HEK293T (cell line): ENCODE measurements around the gene UCHL3.
"Not testable (repeated sequence)": the region's sequence is repeated elsewhere in the genome, so short reads cannot be mapped to it uniquely, and the experiment has no call there.

Experiments used
- CTCF ChIA-PET: fragments of 350-600 bp; formaldehyde crosslinking; extraction: SDS; loops from one replicate; lab custom pipeline; 2021; ENCODE audit warnings: antibody characterized with exemption, inconsistent platforms; lab: Yijun Ruan, JAX
- POLR2A ChIA-PET: fragments of 350-600 bp; formaldehyde crosslinking; extraction: SDS; loops from one replicate; lab custom pipeline; 2020; ENCODE audit warnings: antibody characterized with exemption, inconsistent platforms; lab: Yijun Ruan, JAX
- DNase-seq: peaks from one replicate; pipeline ENCODE4 v3.0.0; 2012; ENCODE audit warnings: mixed read lengths; ENCODE audit errors: extremely low spot score
- ARNT ChIP-seq: fragments of 450-650 bp; IDR thresholded peaks from 2 replicates; pipeline ENCODE4 v1.6.1; 2017; ENCODE audit warnings: mild to moderate bottlenecking
- BHLHE40 ChIP-seq: fragments of 450-650 bp; IDR thresholded peaks from 2 replicates; pipeline ENCODE4 v1.6.1; 2016; ENCODE audit warnings: mild to moderate bottlenecking, moderate library complexity, borderline replicate concordance
- CTBP1 ChIP-seq: fragments of 450-650 bp; IDR thresholded peaks from 2 replicates; pipeline ENCODE4 v1.6.1; 2016; ENCODE audit warnings: borderline replicate concordance
- ELF4 ChIP-seq: fragments of 450-650 bp; IDR thresholded peaks from 2 replicates; pipeline ENCODE4 v1.6.1; 2017; ENCODE audit warnings: antibody characterized with exemption
- FOXA1 ChIP-seq: fragments of 450-650 bp; IDR thresholded peaks from 2 replicates; pipeline ENCODE4 v1.6.1; 2016; ENCODE audit warnings: mild to moderate bottlenecking
- FOXK2 ChIP-seq: fragments of 450-650 bp; IDR thresholded peaks from 2 replicates; pipeline ENCODE4 v1.6.1; 2016; ENCODE audit warnings: mild to moderate bottlenecking
- FOXM1 ChIP-seq: fragments of 450-650 bp; IDR thresholded peaks from 2 replicates; pipeline ENCODE4 v1.6.1; 2017; ENCODE audit warnings: mild to moderate bottlenecking, borderline replicate concordance
- HDGF ChIP-seq: fragments of 450-650 bp; IDR thresholded peaks from 2 replicates; pipeline ENCODE4 v1.6.1; 2017; ENCODE audit warnings: antibody characterized with exemption, borderline replicate concordance
- L3MBTL2 ChIP-seq: fragments of 450-650 bp; conservative IDR thresholded peaks from 2 replicates; pipeline ENCODE4 v1.6.1; 2016; ENCODE audit warnings: mild to moderate bottlenecking
- LEF1 ChIP-seq: fragments of 450-650 bp; IDR thresholded peaks from 2 replicates; pipeline ENCODE4 v1.6.1; 2017; ENCODE audit warnings: mild to moderate bottlenecking, borderline replicate concordance
- NFRKB ChIP-seq: fragments of 450-650 bp; IDR thresholded peaks from 2 replicates; pipeline ENCODE4 v1.6.1; 2016; ENCODE audit warnings: mild to moderate bottlenecking, moderate library complexity
- SP1 ChIP-seq: fragments of 450-650 bp; IDR thresholded peaks from 2 replicates; pipeline ENCODE4 v1.6.1; 2017
- SUZ12 ChIP-seq: fragments of 450-650 bp; IDR thresholded peaks from 2 replicates; pipeline ENCODE4 v1.6.1; 2016; ENCODE audit warnings: mild to moderate bottlenecking
- TARDBP ChIP-seq: fragments of 450-650 bp; IDR thresholded peaks from 2 replicates; pipeline ENCODE4 v1.6.1; 2016
- ZNF384 ChIP-seq: fragments of 450-650 bp; IDR thresholded peaks from 2 replicates; pipeline ENCODE4 v1.6.1; 2016
- TF ChIP-seq, protein P1 (sequence below): fragments of 450-650 bp; IDR thresholded peaks from 2 replicates; pipeline ENCODE4 v1.6.1; 2016

Gene UCHL3

DNA sequence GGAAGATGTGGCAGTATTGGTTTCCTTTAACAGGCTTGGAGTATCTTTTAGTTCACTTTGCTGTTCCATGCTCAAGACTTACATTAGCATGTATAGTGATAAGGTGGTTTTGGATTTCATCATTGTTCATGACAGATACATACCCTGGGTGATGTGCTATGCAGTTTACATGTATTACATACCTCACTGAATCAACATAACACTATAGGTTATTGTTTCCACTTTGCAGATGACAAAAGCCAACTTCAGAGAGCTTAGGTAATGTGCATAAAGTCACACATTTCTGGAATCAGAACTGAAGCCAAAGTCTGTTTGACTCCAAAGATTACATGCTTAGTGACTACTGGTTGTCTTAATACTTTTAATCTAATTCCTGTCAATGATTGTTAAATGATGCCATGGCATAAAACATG, 19.0 kb upstream of the UCHL3 start:
- no peak for DNase-seq
- POLR2A ChIA-PET = interaction anchor here (1.0 kb wide), 1 partner anchor 11 kb away, joined by 3 read pairs; no protein-coding TSS in a partner anchor
- TF ChIP-seq BHLHE40 (no peak), FOXA1 (no peak), HDGF (no peak)
- CTCF ChIA-PET = interaction anchor here (1.0 kb wide), 1 partner anchor 48 kb away, joined by 3 read pairs; the partner anchor contains the start of gene TBC1D4

DNA sequence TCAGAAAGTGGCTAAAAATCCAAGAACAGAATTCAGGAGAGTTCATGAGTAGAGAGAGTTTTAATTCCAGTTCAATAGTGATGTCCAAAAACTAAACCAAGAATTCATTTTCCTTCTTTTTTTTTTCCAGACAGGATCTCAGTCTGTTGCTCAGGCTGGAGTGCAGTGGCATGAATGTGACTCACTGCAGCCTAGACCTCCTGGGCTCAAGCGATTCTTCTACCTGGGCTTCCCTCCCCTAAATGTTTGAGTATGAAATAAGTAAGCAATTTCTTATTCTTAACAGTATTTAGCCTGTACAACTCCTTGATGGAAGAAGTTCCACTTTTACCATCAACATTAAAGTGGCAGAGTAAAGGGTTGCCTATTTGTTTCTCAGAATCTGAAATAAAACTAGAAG, 15.7 kb upstream of the UCHL3 start:
- TF ChIP-seq FOXA1 = no peak
- TF ChIP-seq NFRKB = no peak
- TF ChIP-seq TARDBP = no peak
- no peak for TF ChIP-seq FOXK2
- no peak for TF ChIP-seq L3MBTL2
- no peak for TF ChIP-seq LEF1
- TF ChIP-seq SP1 = no peak
- TF ChIP-seq HDGF = no peak
- TF ChIP-seq BHLHE40 = no peak
- no peak for TF ChIP-seq ARNT
- TF ChIP-seq ELF4 = no peak
- TF ChIP-seq CTBP1 = no peak
- no peak for TF ChIP-seq FOXM1
- no peak for TF ChIP-seq SUZ12
- TF ChIP-seq, protein P1, sequence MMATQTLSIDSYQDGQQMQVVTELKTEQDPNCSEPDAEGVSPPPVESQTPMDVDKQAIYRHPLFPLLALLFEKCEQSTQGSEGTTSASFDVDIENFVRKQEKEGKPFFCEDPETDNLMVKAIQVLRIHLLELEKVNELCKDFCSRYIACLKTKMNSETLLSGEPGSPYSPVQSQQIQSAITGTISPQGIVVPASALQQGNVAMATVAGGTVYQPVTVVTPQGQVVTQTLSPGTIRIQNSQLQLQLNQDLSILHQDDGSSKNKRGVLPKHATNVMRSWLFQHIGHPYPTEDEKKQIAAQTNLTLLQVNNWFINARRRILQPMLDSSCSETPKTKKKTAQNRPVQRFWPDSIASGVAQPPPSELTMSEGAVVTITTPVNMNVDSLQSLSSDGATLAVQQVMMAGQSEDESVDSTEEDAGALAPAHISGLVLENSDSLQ = no peak
- no peak for TF ChIP-seq ZNF384
- POLR2A ChIA-PET = interaction anchor here (1.0 kb wide), 1 partner anchor 54 kb away, joined by 3 read pairs; no protein-coding TSS in a partner anchor
- CTCF ChIA-PET = no interaction called here
- no peak for DNase-seq

DNA sequence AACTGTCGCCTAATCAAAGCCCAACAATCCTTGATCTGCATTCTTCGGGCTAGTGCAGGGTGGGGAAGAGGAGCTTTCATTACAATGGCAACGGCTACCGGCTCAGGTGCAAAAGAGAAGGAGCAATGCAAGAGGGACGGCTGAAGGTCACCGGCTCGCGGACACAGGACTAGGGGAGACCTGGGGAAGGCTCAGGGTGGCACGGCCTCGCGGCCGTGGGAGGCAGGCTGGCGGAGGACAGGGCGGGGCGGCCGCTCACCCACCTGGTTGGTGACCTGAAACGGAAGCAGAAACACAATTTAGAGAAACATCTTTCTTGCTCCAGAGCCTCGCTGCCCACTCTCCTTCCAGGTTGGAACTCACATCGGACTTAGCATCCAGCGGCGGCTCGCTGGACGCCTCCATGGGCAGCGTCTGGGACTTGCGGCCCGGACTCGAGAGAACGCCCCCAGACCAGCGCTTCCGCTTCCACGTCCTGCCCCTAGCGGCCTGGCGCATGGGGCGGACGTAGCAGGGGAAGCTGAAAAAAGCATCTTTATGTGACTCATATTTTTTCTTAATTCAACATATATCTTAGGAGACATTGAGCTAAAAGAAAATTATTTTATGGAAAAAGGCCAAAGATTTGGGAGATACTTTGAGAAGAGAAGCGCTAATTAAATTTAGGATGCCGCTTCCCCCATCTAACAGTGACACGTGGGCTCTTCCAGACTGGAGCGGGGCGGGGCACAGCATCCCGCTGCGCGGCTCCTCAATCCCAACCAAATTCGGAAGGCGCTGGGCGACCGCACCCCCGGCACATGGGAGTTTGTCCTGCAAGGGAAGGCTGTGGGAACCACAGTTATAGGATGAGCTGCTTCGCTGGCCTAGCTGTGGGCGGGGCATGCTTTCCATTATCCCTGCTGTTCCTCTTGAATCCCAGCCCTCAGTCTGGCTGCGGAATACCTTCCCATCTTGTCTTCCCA, 11.9 kb upstream of the UCHL3 start, which contains the start of gene COMMD6:
Gene COMMD6 (minus strand): TSS at position 441 of the 965 bp plus-strand sequence. CDS start 36 bp downstream, at position 405.
- POLR2A ChIA-PET = interaction anchor here (0.5 to 1.5 kb wide), 9 partner anchors 8 to 1941 kb away, joined by 3 to 11 read pairs (median 4); partner anchors contain the start of genes TBC1D4 and UCHL3

DNA sequence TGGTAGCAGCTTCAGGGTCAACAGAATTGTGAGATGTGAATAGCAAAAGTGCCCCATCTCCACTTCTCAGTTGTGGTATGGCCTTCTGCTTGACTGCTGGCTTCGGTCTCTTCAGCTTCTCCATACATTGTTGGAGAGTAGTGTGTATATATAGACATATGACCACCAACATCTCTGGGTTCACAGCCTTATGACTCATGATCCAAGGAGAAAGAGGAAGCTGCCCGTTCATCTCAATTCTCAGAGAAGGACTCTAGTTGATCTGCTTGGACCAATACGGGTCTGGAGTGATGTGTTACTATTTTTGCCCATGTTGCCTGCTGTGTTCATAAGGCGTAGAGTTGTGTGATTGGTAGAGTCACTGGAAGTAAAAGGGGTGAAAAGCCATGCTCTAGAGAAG, 8.3 kb upstream of the UCHL3 start:
- POLR2A ChIA-PET = interaction anchor here (0.8 to 1.3 kb wide), 2 partner anchors 8 to 11 kb away, joined by 3 to 6 read pairs; partner anchors contain the start of gene UCHL3
- CTCF ChIA-PET = interaction anchor here (0.9 to 1.3 kb wide), 3 partner anchors 9 to 165 kb away, joined by 3 to 7 read pairs (median 4); partner anchors contain the start of genes TBC1D4 and UCHL3
- no peak for TF ChIP-seq FOXA1
- TF ChIP-seq SP1 = no peak
- TF ChIP-seq SUZ12 = no peak
- no peak for TF ChIP-seq FOXK2
- TF ChIP-seq ARNT = no peak
- DNase-seq = no peak

More for the DNA sequence above, 11.9 kb upstream of the UCHL3 start, which contains the start of gene COMMD6:
- peak; percentile 97 for DNase-seq
- CTCF ChIA-PET = interaction anchor here (0.6 to 1.0 kb wide), 2 partner anchors 55 to 165 kb away, joined by 3 read pairs; partner anchors contain the start of gene TBC1D4
- TF ChIP-seq L3MBTL2 = peak; percentile 97
- peak; percentile 52; the same call in 1 of the 2 replicates for TF ChIP-seq CTBP1
- peak; percentile 72; the same call in 1 of the 2 replicates for TF ChIP-seq SP1
- TF ChIP-seq, protein P1 = no peak
- TF ChIP-seq FOXM1 = peak; percentile 95
- peak; percentile 99 for TF ChIP-seq BHLHE40
- no peak for TF ChIP-seq HDGF
- peak; percentile 97 for TF ChIP-seq ELF4

DNA sequence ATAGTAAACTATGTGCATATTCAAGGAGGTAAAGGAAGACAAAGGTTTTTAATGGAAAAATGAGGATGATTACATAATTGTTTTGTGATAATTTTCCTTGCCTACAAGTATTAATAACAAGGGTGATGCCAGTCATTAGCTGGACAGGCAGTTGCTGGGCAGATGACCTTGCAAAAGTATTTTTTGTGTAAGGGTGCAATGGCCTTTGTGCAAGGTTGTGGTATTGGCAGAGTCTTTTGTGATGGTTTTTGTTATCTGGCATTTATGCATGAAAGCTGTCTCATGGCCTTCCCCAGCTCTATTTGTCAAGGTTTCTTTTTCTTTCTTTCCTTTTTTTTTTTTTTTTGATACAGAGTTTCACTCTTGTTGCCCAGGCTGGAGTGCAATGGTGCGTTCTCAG, 7.6 kb upstream of the UCHL3 start:
- ChIA-PET CTCF (interaction anchor here (0.9 to 1.3 kb wide), 3 partner anchors 8 to 184 kb away, joined by 3 to 4 read pairs (median 4); partner anchors contain the start of gene UCHL3), POLR2A (interaction anchor here (1.3 kb wide), 1 partner anchor 7 kb away, joined by 6 read pairs; the partner anchor contains the start of gene UCHL3)
- no peak for DNase-seq
- TF ChIP-seq ELF4 = no peak
- TF ChIP-seq FOXM1 = no peak
- no peak for TF ChIP-seq LEF1
- TF ChIP-seq L3MBTL2 = no peak
- no peak for TF ChIP-seq FOXA1

DNA sequence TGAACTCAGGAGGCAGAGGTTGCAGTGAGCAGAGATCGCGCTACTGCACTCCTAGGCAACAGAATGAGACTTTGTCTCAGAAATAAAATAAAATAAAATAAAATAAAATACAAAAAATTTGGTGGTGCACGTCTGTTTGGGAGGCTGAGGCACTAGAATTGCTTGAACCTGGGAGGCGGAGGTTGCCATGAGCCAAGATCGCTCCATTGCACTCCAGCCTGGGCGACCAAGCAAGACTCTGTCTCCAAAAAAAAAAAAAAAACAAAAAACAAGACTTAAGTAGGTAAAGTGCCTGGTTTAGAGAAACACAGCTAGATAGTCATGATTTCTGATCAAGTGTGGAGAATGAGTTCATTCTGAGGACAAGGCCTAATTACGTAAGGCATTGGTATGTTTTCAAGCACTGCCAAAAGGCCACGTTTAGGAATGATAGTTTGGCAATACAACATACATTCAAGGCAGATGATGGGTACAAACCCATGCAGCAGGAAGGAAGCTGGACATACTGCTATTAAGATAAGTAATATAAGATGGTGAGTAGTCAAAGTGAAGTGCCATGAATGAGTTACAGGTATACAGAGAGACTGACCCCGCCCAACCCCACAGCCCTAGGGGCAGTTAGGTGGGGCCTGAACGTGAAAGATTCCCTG, 4.8 kb upstream of the UCHL3 start:
- ChIA-PET CTCF (no interaction called here), POLR2A (no interaction called here)
- TF ChIP-seq TARDBP (no peak), CTBP1 (no peak), FOXA1 (no peak), FOXK2 (no peak), SUZ12 (no peak)

DNA sequence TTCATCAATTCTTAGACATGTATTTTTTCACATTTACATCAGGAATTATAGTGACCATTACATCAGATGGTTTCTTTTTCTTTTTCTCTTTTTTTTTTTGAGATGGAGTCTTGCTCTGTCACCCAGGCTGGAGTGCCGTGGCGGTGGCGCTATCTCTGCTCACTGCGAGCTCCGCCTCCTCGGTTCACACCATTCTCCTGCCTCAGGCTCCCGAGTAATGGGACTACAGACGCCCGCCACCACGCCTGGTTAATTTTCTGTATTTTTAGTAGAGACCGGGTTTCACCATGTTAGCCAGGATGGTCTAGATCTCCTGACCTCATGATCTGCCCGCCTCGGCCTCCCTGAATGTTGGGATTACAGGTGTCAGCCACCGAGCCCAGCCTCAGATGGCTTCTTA, 4.2 kb upstream of the UCHL3 start:
- POLR2A ChIA-PET = interaction anchor here (1.7 kb wide), 1 partner anchor 8 kb away, joined by 4 read pairs; the partner anchor contains the start of gene COMMD6
- CTCF ChIA-PET = not testable (repeated sequence)

More for the DNA sequence above, 4.8 kb upstream of the UCHL3 start:
- DNase-seq = no peak

More for the DNA sequence above, 4.2 kb upstream of the UCHL3 start:
- not testable (repeated sequence) for DNase-seq
